H1 (cell line): ENCODE data around the gene DVL3.

Source experiments
- POLR2A ChIP-seq, 2 experiments: IDR thresholded peaks; 1 replicate in 1 of 2; 2 replicates in 1 of 2; pipeline ENCODE4 v1.6.1; 2011; ENCODE audit warnings: low read depth in 2 of 2, low read length in 2 of 2, mild to moderate bottlenecking in 2 of 2; ENCODE audit errors: control extremely low read depth in 1 of 2
- TCF12 ChIP-seq: IDR thresholded peaks from 2 replicates; pipeline ENCODE4 v1.6.1; 2011; ENCODE audit warnings: low read depth, mild to moderate bottlenecking, low read length
- USF2 ChIP-seq: IDR thresholded peaks from 2 replicates; pipeline ENCODE4 v1.6.1; 2011; ENCODE audit warnings: low read length, improper control_type of control experiment
- YY1 ChIP-seq: IDR thresholded peaks from 2 replicates; pipeline ENCODE4 v1.6.1; 2011; ENCODE audit warnings: low read depth, mild to moderate bottlenecking, low read length

- TF ChIP-seq POLR2A (IDR thresholded peaks at IDR 0.05; ENCODE audit: control extremely low read depth in 1 of 2, low read depth in 2 of 2, low read length in 2 of 2) (no peak), YY1 (no peak), TCF12 (no peak), USF2 (no peak)
These were observed 54.2 kb downstream of the DVL3 start for GRCh38 chr3:184209146-184209923.
